RPMI7951 (cell line): ENCODE data around the gene AVEN. TPM values are rescaled to one million over a fixed set of nuclear protein-coding genes. Genes with fewer than 3 reads are reported as not detected.
"Not testable (repeated sequence)": the region's sequence is repeated elsewhere in the genome, so short reads cannot be mapped to it uniquely, and the experiment has no call there.

Experiments
- DNase-seq: peaks from one replicate; pipeline ENCODE4 v3.0.0-alpha.2; 2012; ENCODE audit warnings: low read depth
- total RNA-seq: library from RNA; depleted of rRNA; stranded (reverse); fragments of >200 nt; shearing (Covaris generic); gene quantifications from 2 replicates; pipeline ENCODE4 v1.2.3, GENCODE V29; 2014; rRNA removed

The AVEN gene
- total RNA-seq: 21.5 and 28.0 TPM in 2 replicates

GRCh38 chr15:34038871-34039789, at the start of gene AVEN:
Gene AVEN (minus strand): TSS chr15:34039204. CDS start chr15:34039046, 158 bp downstream.
- DNase-seq: peak; percentile 67

GRCh38 chr15:34085746-34086145, 46.7 kb upstream of the AVEN start:
- peak; percentile 68 for DNase-seq

- DNase-seq: peak; percentile 29
Measured at GRCh38 chr15:34084086-34084485, 45.1 kb upstream of the AVEN start.

- DNase-seq: no peak
Measured at GRCh38 chr15:34079904-34080303, 40.9 kb upstream of the AVEN start.

- no peak for DNase-seq
Measured at GRCh38 chr15:34078900-34079299, 39.9 kb upstream of the AVEN start.

- no peak for DNase-seq
Measured at GRCh38 chr15:34076785-34077184, 37.8 kb upstream of the AVEN start.

- peak; percentile 49 for DNase-seq
Measured at GRCh38 chr15:34070003-34070402, 31.0 kb upstream of the AVEN start.

GRCh38 chr15:34065941-34066340, 26.9 kb upstream of the AVEN start:
- DNase-seq: no peak

- no peak for DNase-seq
Measured at GRCh38 chr15:34065261-34065660, 26.3 kb upstream of the AVEN start.

GRCh38 chr15:34064438-34064837, 25.4 kb upstream of the AVEN start:
- DNase-seq: no peak

- no peak for DNase-seq
Measured at GRCh38 chr15:34059946-34060345, 20.9 kb upstream of the AVEN start.

- DNase-seq: no peak
Measured at GRCh38 chr15:34059476-34059875, 20.5 kb upstream of the AVEN start.

GRCh38 chr15:34056911-34057310, 17.9 kb upstream of the AVEN start:
- peak; percentile 23 for DNase-seq

GRCh38 chr15:34055868-34056595, 17.0 kb upstream of the AVEN start:
- DNase-seq: peak; percentile 64

GRCh38 chr15:34054081-34054707, 15.2 kb upstream of the AVEN start:
- DNase-seq: no peak

- not testable (repeated sequence) for DNase-seq
Measured at GRCh38 chr15:34050385-34050784, 11.4 kb upstream of the AVEN start.

- DNase-seq: peak; percentile 92
Measured at GRCh38 chr15:34049112-34049511, 10.1 kb upstream of the AVEN start.

GRCh38 chr15:34047893-34048775, 9.1 kb upstream of the AVEN start:
- peak; percentile 87 for DNase-seq

GRCh38 chr15:34046471-34047145, 7.6 kb upstream of the AVEN start:
- DNase-seq: no peak

- peak; percentile 29 for DNase-seq
Measured at GRCh38 chr15:34043813-34044212, 4.8 kb upstream of the AVEN start.

- peak; percentile 32 for DNase-seq
Measured at GRCh38 chr15:34043391-34043790, 4.4 kb upstream of the AVEN start.
